ENCODE results near the gene SLC35A4. TPM values are rescaled to one million over a fixed set of nuclear protein-coding genes. Genes with fewer than 3 reads are reported as not detected.
"Not testable (repeated sequence)": the region's sequence is repeated elsewhere in the genome, so short reads cannot be mapped to it uniquely, and the experiment has no call there.

SLC35A4 gene
- total RNA-seq, 1 donor from 2014 or later = 106 TPM

GRCh38 chr5:140591747-140592372, 27.2 kb downstream of the SLC35A4 start:
- Mint-ChIP-seq H3K9me3 (no peaks in the 10 kb centered on the region), H3K4me3 (no peak overlapping the region), H3K4me1 (no peaks in the 10 kb centered on the region), H3K27me3 (ENCODE audit: low read depth) (peaks cover 20% of the 10 kb centered on the region), H3K36me3 (ENCODE audit: low read depth) (no peaks in the 10 kb centered on the region), H3K27ac (ENCODE audit: unreplicated experiment) (no peak overlapping the region)
- DNase-seq (ENCODE audit: low read depth, low spot score) = no peak
- TF ChIP-seq CTCF (conservative IDR thresholded peaks at IDR 0.05) = no peak

GRCh38 chr5:140593070-140593469, 28.4 kb downstream of the SLC35A4 start:
- not testable (repeated sequence) for H3K4me1 Mint-ChIP-seq; H3K36me3 Mint-ChIP-seq (ENCODE audit: low read depth); H3K4me3 Mint-ChIP-seq; DNase-seq (ENCODE audit: low read depth, low spot score); H3K9me3 Mint-ChIP-seq; H3K27ac Mint-ChIP-seq (ENCODE audit: unreplicated experiment)
- H3K27me3 Mint-ChIP-seq (ENCODE audit: low read depth) = peaks cover 22% of the 10 kb centered on the region

GRCh38 chr5:140594169-140594568, 29.5 kb downstream of the SLC35A4 start:
- no peaks in the 10 kb centered on the region for H3K9me3 Mint-ChIP-seq
- peaks cover 20% of the 10 kb centered on the region for H3K27me3 Mint-ChIP-seq (ENCODE audit: low read depth)
- H3K36me3 Mint-ChIP-seq (ENCODE audit: low read depth) = no peaks in the 10 kb centered on the region
- no peaks in the 10 kb centered on the region for H3K4me1 Mint-ChIP-seq
- no peak for TF ChIP-seq CTCF (conservative IDR thresholded peaks at IDR 0.05)
- H3K4me3 Mint-ChIP-seq = no peak overlapping the region
- H3K27ac Mint-ChIP-seq (ENCODE audit: unreplicated experiment) = no peak overlapping the region
- no peak for DNase-seq (ENCODE audit: low read depth, low spot score)

GRCh38 chr5:140595538-140596300, 31.1 kb downstream of the SLC35A4 start:
- peaks cover 19% of the 10 kb centered on the region for H3K27me3 Mint-ChIP-seq (ENCODE audit: low read depth)
- no peak for TF ChIP-seq CTCF (conservative IDR thresholded peaks at IDR 0.05)
- no peak overlapping the region for H3K27ac Mint-ChIP-seq (ENCODE audit: unreplicated experiment)
- H3K9me3 Mint-ChIP-seq = no peaks in the 10 kb centered on the region
- no peak overlapping the region for H3K4me3 Mint-ChIP-seq
- no peaks in the 10 kb centered on the region for H3K36me3 Mint-ChIP-seq (ENCODE audit: low read depth)
- no peaks in the 10 kb centered on the region for H3K4me1 Mint-ChIP-seq
- DNase-seq (ENCODE audit: low read depth, low spot score) = no peak

GRCh38 chr5:140596321-140596741, 31.7 kb downstream of the SLC35A4 start:
- Mint-ChIP-seq H3K36me3 (ENCODE audit: low read depth) (no peaks in the 10 kb centered on the region), H3K4me1 (no peaks in the 10 kb centered on the region), H3K4me3 (no peak overlapping the region), H3K27ac (ENCODE audit: unreplicated experiment) (no peak overlapping the region), H3K27me3 (ENCODE audit: low read depth) (peaks cover 19% of the 10 kb centered on the region), H3K9me3 (no peaks in the 10 kb centered on the region)
- DNase-seq (ENCODE audit: low read depth, low spot score) = no peak
- no peak for TF ChIP-seq CTCF (conservative IDR thresholded peaks at IDR 0.05)

GRCh38 chr5:140598836-140599235, 34.2 kb downstream of the SLC35A4 start:
- no peak for TF ChIP-seq CTCF (conservative IDR thresholded peaks at IDR 0.05)
- DNase-seq (ENCODE audit: low read depth, low spot score) = no peak
- H3K4me1 Mint-ChIP-seq = no peaks in the 10 kb centered on the region
- H3K4me3 Mint-ChIP-seq = no peak overlapping the region
- H3K36me3 Mint-ChIP-seq (ENCODE audit: low read depth) = no peaks in the 10 kb centered on the region
- no peak overlapping the region for H3K27ac Mint-ChIP-seq (ENCODE audit: unreplicated experiment)
- H3K27me3 Mint-ChIP-seq (ENCODE audit: low read depth) = peaks cover 19% of the 10 kb centered on the region
- no peaks in the 10 kb centered on the region for H3K9me3 Mint-ChIP-seq

Data from neural crest cell (in vitro differentiated cells).